HEK293T (cell line): Measurements from ENCODE around the gene CTNNA2.

Experiments used
- ARNT ChIP-seq: fragments of 450-650 bp; IDR thresholded peaks from 2 replicates; pipeline ENCODE4 v1.6.1; 2017; ENCODE audit warnings: mild to moderate bottlenecking
- BHLHE40 ChIP-seq: fragments of 450-650 bp; IDR thresholded peaks from 2 replicates; pipeline ENCODE4 v1.6.1; 2016; ENCODE audit warnings: mild to moderate bottlenecking, moderate library complexity, borderline replicate concordance
- CTBP1 ChIP-seq: fragments of 450-650 bp; IDR thresholded peaks from 2 replicates; pipeline ENCODE4 v1.6.1; 2016; ENCODE audit warnings: borderline replicate concordance
- FOXA1 ChIP-seq: fragments of 450-650 bp; IDR thresholded peaks from 2 replicates; pipeline ENCODE4 v1.6.1; 2016; ENCODE audit warnings: mild to moderate bottlenecking
- FOXK2 ChIP-seq: fragments of 450-650 bp; IDR thresholded peaks from 2 replicates; pipeline ENCODE4 v1.6.1; 2016; ENCODE audit warnings: mild to moderate bottlenecking
- FOXM1 ChIP-seq: fragments of 450-650 bp; IDR thresholded peaks from 2 replicates; pipeline ENCODE4 v1.6.1; 2017; ENCODE audit warnings: mild to moderate bottlenecking, borderline replicate concordance
- L3MBTL2 ChIP-seq: fragments of 450-650 bp; conservative IDR thresholded peaks from 2 replicates; pipeline ENCODE4 v1.6.1; 2016; ENCODE audit warnings: mild to moderate bottlenecking
- SP1 ChIP-seq: fragments of 450-650 bp; IDR thresholded peaks from 2 replicates; pipeline ENCODE4 v1.6.1; 2017
- SUZ12 ChIP-seq: fragments of 450-650 bp; IDR thresholded peaks from 2 replicates; pipeline ENCODE4 v1.6.1; 2016; ENCODE audit warnings: mild to moderate bottlenecking
- ZNF384 ChIP-seq: fragments of 450-650 bp; IDR thresholded peaks from 2 replicates; pipeline ENCODE4 v1.6.1; 2016
- TF ChIP-seq, protein P1 (sequence below): fragments of 450-650 bp; IDR thresholded peaks from 2 replicates; pipeline ENCODE4 v1.6.1; 2016

DNA sequence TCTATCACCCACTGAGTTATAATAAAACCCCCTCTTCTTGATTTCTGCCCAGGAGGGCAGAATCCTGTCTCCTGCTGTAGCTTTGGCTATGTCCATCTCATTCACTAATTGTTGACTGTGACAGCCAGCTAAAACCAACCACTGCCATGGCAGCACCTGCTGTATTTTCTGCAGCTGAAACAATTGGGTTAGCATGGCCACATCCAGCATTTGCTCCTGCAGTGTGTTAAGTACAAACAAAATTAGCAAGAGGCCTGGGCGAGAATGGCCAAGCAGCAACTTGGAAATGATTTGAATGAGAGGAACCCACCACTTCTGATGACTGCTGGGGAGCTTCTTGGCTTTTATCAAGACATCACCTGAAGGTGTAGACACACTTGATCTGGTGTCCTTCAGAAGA, 881.1 kb downstream of the CTNNA2 start:
- TF ChIP-seq FOXA1 (no peak), FOXK2 (no peak), BHLHE40 (no peak), FOXM1 (no peak), SUZ12 (no peak), L3MBTL2 (no peak), ARNT (no peak), SP1 (no peak), ZNF384 (no peak), CTBP1 (no peak)
- TF ChIP-seq, protein P1, sequence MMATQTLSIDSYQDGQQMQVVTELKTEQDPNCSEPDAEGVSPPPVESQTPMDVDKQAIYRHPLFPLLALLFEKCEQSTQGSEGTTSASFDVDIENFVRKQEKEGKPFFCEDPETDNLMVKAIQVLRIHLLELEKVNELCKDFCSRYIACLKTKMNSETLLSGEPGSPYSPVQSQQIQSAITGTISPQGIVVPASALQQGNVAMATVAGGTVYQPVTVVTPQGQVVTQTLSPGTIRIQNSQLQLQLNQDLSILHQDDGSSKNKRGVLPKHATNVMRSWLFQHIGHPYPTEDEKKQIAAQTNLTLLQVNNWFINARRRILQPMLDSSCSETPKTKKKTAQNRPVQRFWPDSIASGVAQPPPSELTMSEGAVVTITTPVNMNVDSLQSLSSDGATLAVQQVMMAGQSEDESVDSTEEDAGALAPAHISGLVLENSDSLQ, result no peak
